ENCODE results near the gene FLNB. TPM values are rescaled to one million over a fixed set of nuclear protein-coding genes. Genes with fewer than 3 reads are reported as not detected.

The FLNB gene
- polyA plus RNA-seq, 3 donors = 0.47 to 4.0 (median 2.1) TPM

DNA sequence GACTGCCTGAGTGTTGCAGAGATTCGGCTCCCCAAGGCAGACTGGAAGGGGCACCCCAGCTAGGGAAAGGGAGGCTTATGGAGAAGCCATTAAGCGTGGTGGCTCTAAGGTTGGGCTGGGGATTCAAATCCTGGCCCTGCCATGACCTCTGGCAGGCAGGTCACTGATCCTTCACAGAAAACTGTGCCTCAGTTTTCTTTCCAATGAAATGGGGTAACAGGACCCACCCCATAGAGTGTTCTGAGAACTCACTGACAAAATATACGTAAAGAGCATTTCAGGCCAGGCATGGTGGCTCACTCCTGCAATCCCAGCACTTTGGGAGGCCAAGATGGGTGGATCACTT lies 167.9 kb downstream of the FLNB start:
- Histone ChIP-seq H3K27ac (ENCODE audit: low read depth in 1 of 2, low read length in 2 of 2) (no peak overlapping the region), H3K4me2 (replicated peaks; ENCODE audit: extremely low read depth, low read length, poor library complexity, severe bottlenecking) (no peak overlapping the region), H3K36me3 (replicated peaks in 1 of 2; ENCODE audit: control insufficient read depth in 1 of 2, insufficient read depth in 2 of 2, low read length in 2 of 2) (peaks cover 0 to 7% of the 10 kb centered on the region in 2 donors), H3K27me3 (ENCODE audit: control insufficient read depth in 2 of 2, insufficient read depth in 2 of 2, low read length in 2 of 2) (peaks cover 0 to 8% of the 10 kb centered on the region in 2 donors), H3K79me2 (ENCODE audit: insufficient read depth, low read length) (no peaks in the 10 kb centered on the region), H3K9me3 (replicated peaks in 1 of 2; ENCODE audit: control insufficient read depth in 1 of 2, insufficient read depth in 1 of 2, low read length in 2 of 2) (no peaks in the 10 kb centered on the region), H3K9ac (ENCODE audit: insufficient read depth, low read length, poor library complexity, severe bottlenecking) (no peak overlapping the region), H3K4me3 (replicated peaks in 1 of 3; ENCODE audit: low read depth in 2 of 3, low read length in 3 of 3) (no peak overlapping the region), H3K4me1 (ENCODE audit: control insufficient read depth in 1 of 2, insufficient read depth in 2 of 2, low read length in 2 of 2) (peaks cover 26 to 30% of the 10 kb centered on the region in 2 donors), H2AFZ (ENCODE audit: insufficient read depth, low read depth, low read length, poor library complexity, severe bottlenecking) (peak overlapping the region; percentile 73), H4K20me1 (ENCODE audit: insufficient read depth, low read length) (no peaks in the 10 kb centered on the region)
- Mint-ChIP-seq H3K9me3 (peaks cover 0 to 2% (median 0%) of the 10 kb centered on the region in 7 donors), H3K36me3 (peaks cover 9 to 18% of the 10 kb centered on the region in 2 donors), H3K4me1 (peaks cover 31% of the 10 kb centered on the region), H3K27me3 (ENCODE audit: low read depth in 3 of 3) (peaks cover 10 to 19% (median 13%) of the 10 kb centered on the region in 3 donors), H3K4me3 (no peak overlapping the region), H3K27ac (no peak overlapping the region)
- DNase-seq = no peak
- 100% methylated on average over 1 of the region's 3 CpGs for WGBS (ENCODE audit: insufficient coverage)
- intact Hi-C loops (cut with micrococcal nuclease) = no loop called here
- TF ChIP-seq, protein P1, sequence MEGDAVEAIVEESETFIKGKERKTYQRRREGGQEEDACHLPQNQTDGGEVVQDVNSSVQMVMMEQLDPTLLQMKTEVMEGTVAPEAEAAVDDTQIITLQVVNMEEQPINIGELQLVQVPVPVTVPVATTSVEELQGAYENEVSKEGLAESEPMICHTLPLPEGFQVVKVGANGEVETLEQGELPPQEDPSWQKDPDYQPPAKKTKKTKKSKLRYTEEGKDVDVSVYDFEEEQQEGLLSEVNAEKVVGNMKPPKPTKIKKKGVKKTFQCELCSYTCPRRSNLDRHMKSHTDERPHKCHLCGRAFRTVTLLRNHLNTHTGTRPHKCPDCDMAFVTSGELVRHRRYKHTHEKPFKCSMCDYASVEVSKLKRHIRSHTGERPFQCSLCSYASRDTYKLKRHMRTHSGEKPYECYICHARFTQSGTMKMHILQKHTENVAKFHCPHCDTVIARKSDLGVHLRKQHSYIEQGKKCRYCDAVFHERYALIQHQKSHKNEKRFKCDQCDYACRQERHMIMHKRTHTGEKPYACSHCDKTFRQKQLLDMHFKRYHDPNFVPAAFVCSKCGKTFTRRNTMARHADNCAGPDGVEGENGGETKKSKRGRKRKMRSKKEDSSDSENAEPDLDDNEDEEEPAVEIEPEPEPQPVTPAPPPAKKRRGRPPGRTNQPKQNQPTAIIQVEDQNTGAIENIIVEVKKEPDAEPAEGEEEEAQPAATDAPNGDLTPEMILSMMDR (IDR thresholded peaks at IDR 0.05) = no peak

DNA sequence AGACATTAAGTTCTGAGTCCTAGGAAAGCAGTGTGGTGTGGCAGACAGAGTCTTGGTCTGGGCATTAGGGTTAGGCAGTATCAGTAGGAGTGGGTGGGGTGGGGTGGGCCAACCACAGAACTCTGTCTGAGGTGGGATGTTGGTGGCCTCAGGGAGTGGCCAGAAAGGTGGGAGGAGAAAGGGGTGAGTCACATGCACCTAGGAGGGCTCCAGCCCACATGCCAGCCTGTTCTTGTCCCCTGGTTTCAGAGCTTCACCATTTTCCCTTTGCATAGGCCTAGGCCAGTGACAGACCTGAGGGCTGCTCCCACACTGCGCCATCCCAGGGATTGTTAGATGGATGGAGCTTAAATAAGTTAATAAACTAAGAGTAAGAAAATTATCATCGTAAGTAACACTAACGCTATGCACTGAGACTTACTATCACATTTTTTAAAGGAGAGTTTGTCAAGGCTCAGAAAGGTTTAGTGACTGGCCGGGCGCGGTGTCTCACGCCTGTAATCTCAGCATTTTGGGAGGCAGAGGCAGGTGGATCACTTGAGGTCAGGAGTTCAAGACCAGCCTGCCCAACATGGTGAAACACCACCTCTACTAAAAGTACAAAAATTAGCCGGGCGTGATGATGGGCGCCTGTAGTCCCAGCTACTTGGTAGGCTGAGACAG lies 168.7 kb downstream of the FLNB start:
- peaks cover 10 to 19% (median 13%) of the 10 kb centered on the region in 3 donors for H3K27me3 Mint-ChIP-seq (ENCODE audit: low read depth in 3 of 3)
- peaks cover 2 to 10% of the 10 kb centered on the region in 2 donors for H3K36me3 Mint-ChIP-seq
- H4K20me1 ChIP-seq (ENCODE audit: insufficient read depth, low read length) = no peaks in the 10 kb centered on the region
- H3K36me3 ChIP-seq (replicated peaks in 1 of 2; ENCODE audit: control insufficient read depth in 1 of 2, insufficient read depth in 2 of 2, low read length in 2 of 2) = no peaks in the 10 kb centered on the region
- no peaks in the 10 kb centered on the region for H3K9me3 ChIP-seq (replicated peaks in 1 of 2; ENCODE audit: control insufficient read depth in 1 of 2, insufficient read depth in 1 of 2, low read length in 2 of 2)
- no peaks in the 10 kb centered on the region for H3K79me2 ChIP-seq (ENCODE audit: insufficient read depth, low read length)
- H3K27me3 ChIP-seq (ENCODE audit: control insufficient read depth in 2 of 2, insufficient read depth in 2 of 2, low read length in 2 of 2) = peaks cover 0 to 8% of the 10 kb centered on the region in 2 donors
- H3K4me1 ChIP-seq (ENCODE audit: control insufficient read depth in 1 of 2, insufficient read depth in 2 of 2, low read length in 2 of 2) = peaks cover 32 to 37% of the 10 kb centered on the region in 2 donors
- H3K4me2 ChIP-seq (replicated peaks; ENCODE audit: extremely low read depth, low read length, poor library complexity, severe bottlenecking) = no peak overlapping the region
- no peak overlapping the region for H3K4me3 ChIP-seq (replicated peaks in 1 of 3; ENCODE audit: low read depth in 2 of 3, low read length in 3 of 3)
- intact Hi-C loops (cut with micrococcal nuclease) = no loop called here
- H3K9me3 Mint-ChIP-seq = peaks cover 0 to 2% (median 0%) of the 10 kb centered on the region in 7 donors
- no peak overlapping the region for H3K9ac ChIP-seq (ENCODE audit: insufficient read depth, low read length, poor library complexity, severe bottlenecking)
- 89% methylated on average over 3 of the region's 10 CpGs for WGBS (ENCODE audit: insufficient coverage)
- no peak overlapping the region for H2AFZ ChIP-seq (ENCODE audit: insufficient read depth, low read depth, low read length, poor library complexity, severe bottlenecking)
- no peak for DNase-seq
- no peak overlapping the region for H3K4me3 Mint-ChIP-seq
- peak overlapping the region in 1 of 7 donors; percentile 32 for H3K27ac Mint-ChIP-seq
- TF ChIP-seq, protein P1 (IDR thresholded peaks at IDR 0.05) = no peak
- H3K4me1 Mint-ChIP-seq = peaks cover 38% of the 10 kb centered on the region
- H3K27ac ChIP-seq (ENCODE audit: low read depth in 1 of 2, low read length in 2 of 2) = no peak overlapping the region
